ENCODE measurements around the gene CLSTN2.

Gene CLSTN2

GRCh38 chr3:139935016-139935865 lies at the start of gene CLSTN2:
TSS of gene CLSTN2 (plus strand) at chr3:139935185.
- DNase-seq (ENCODE audit: low read depth in 2 of 2) = no peak

DNA sequence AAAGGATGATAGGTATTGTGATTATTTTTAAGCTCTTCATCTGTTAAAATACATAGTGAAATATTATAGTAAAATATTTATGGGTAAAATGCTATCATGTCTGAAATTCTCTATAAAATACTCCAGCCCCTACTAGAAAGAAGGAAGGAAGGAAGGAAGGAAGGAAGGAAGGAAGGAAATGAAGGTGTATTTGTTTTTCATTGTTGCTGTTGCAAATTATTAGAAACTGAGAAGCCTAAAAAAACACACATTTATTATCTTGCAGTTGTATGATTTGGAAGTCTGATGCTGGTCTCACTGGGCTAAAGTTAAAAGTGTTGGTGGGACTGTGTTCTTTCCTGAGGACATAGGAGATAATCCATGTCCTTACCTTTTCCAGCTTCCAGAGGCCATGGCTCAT lies 47.6 kb upstream of the CLSTN2 start:
- DNase-seq (ENCODE audit: low read depth in 2 of 2) = no peak

DNA sequence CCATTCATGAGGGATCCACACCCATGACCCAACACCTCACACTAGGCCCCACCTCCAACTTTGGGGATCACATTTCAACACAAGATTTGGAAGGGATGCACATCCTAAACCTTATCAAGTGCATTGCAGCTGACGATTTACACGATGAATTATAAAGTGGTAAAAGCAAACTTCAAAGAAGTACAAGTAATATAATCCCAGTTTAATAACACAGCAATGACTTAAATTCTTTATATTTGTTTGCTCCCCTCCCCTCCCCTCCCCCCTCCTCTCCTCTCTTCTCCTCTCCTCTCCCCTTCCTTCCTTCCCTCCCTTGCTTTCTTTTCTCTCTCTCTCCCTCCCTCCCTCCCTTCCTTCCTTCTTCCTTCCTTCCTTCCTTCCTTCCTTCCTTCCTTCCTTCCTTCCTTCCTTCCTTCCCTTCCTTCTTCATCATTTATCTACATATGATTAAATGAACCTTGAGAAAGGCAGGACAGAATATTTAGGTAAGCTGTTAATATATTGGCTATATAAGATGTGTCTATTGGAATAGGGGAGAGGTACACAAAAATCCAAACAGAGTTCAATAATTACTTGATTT lies 46.3 kb upstream of the CLSTN2 start:
- DNase-seq (ENCODE audit: low read depth in 2 of 2) = no peak

DNA sequence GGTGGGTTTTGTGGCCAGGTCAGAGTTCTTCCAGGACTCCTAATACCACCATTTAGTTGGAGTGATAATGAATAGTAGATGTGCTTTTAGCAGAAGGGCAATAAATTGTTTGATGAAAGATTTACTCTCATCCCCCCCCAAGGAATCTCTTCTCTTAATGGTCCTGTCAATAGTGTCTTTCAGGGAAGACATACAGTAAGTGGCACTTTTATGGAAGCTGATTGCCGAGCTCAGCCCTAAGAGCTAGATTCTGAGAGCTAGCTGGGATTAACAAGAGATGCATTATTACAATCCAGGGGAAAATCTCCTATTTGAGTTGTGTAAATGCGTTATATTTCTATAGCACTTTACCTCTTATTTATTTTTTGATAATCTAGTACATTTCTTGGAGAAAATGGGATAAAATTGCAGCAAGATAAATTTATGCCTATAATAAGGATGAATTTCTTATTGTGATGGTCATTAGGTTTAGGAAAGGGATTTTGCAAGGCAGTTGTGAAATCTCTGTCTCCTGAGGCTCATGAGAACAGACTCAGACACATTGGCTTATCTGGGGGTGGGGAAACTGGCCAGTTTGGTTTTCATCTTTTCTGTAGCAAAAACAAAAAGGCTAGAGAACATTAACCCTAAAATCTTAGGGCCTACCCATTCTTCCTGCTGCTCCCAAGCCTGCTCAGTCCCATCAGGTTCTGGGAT lies 41.6 kb upstream of the CLSTN2 start:
- DNase-seq (ENCODE audit: low read depth in 2 of 2) = no peak

DNA sequence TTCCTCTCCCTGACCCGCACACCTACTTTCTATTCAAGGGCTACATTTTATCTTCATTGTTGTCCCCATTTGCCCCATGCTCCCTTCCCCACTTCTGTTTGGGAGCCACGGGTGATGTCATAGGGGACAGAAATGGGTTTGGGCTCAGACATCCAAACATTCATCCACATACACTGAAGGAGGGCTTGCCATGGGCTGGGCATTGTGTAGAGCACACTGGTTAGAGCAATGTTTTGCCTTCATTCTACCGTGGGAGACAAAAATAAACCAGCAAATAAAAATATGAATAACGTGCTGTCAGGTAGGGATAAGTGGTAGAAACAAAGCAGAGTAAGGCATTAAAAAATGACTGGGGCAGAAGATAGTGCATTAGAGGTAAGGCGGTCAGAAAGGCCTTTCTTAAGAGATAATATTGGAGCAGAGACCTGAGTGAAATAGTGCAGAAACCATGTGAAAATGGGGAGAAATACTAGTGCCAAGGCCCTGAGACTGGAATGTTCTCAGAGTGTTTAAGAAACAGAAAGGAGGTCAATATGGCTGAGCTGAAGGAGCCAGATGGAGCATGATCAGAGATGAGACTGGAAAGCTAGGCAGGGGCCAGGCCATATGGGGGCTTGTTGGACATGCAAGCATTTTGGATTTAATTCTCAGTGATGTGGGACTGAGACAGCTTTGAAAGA lies 40.9 kb upstream of the CLSTN2 start:
- DNase-seq (ENCODE audit: low read depth in 2 of 2) = no peak

GRCh38 chr3:139894643-139894989 lies 40.4 kb upstream of the CLSTN2 start:
- no peak for DNase-seq (ENCODE audit: low read depth in 2 of 2)

GRCh38 chr3:139897759-139898158 lies 37.2 kb upstream of the CLSTN2 start:
- DNase-seq (ENCODE audit: low read depth in 2 of 2) = no peak

DNA sequence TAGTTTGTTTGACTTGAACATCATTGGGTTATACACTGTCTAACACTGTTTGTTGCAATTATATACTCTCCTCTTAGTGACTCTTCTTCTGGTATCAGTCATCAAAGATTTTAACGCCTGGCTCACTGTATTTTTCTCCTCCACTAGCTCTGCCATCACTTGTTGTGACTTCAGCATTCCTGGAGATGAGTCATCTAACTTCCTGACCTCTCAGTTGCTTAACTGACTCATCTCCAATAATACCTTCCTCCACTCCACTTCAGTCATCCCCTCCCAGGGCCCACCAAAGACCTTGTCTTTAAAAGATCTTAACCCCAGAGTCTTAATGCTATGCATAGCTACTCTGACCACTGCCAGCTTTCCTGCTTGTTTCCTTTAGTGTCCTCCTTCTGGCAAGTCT lies 28.6 kb upstream of the CLSTN2 start:
- no peak for DNase-seq (ENCODE audit: low read depth in 2 of 2)

- DNase-seq (ENCODE audit: low read depth in 2 of 2) = no peak
These were observed 25.2 kb upstream of the CLSTN2 start for GRCh38 chr3:139909811-139910210.

- DNase-seq (ENCODE audit: low read depth in 2 of 2) = no peak
These were observed 18.7 kb upstream of the CLSTN2 start for GRCh38 chr3:139916271-139916670.

GRCh38 chr3:139917226-139917785 lies 17.7 kb upstream of the CLSTN2 start:
- DNase-seq (ENCODE audit: low read depth in 2 of 2) = no peak

GRCh38 chr3:139928708-139929505 lies 6.1 kb upstream of the CLSTN2 start:
- DNase-seq (ENCODE audit: low read depth in 2 of 2) = no peak

DNA sequence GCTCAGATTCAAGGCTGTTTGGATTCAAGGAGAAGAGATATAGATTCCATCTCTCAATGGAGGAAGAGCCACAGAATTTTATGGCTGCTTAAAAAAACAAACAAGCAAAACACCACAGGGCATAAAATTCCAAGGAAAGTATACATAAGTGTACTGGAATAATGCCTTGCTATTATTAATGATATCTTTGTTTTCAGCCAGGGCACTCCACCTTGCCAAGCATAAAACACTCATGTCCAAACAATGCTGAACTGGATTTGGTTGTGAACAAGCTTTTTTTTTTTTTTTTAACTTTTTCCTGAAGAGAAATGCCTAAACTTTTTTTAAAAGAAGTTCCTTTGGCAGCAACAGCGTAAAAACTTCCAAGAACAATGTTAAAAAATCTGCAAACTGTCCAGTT lies 4.8 kb upstream of the CLSTN2 start:
- no peak for DNase-seq (ENCODE audit: low read depth in 2 of 2)

GRCh38 chr3:139933766-139934165 lies 1.2 kb upstream of the CLSTN2 start:
- no peak for DNase-seq (ENCODE audit: low read depth in 2 of 2)

GRCh38 chr3:139934613-139935015 lies 371 bp upstream of the CLSTN2 start:
- DNase-seq (ENCODE audit: low read depth in 2 of 2) = no peak

DNA sequence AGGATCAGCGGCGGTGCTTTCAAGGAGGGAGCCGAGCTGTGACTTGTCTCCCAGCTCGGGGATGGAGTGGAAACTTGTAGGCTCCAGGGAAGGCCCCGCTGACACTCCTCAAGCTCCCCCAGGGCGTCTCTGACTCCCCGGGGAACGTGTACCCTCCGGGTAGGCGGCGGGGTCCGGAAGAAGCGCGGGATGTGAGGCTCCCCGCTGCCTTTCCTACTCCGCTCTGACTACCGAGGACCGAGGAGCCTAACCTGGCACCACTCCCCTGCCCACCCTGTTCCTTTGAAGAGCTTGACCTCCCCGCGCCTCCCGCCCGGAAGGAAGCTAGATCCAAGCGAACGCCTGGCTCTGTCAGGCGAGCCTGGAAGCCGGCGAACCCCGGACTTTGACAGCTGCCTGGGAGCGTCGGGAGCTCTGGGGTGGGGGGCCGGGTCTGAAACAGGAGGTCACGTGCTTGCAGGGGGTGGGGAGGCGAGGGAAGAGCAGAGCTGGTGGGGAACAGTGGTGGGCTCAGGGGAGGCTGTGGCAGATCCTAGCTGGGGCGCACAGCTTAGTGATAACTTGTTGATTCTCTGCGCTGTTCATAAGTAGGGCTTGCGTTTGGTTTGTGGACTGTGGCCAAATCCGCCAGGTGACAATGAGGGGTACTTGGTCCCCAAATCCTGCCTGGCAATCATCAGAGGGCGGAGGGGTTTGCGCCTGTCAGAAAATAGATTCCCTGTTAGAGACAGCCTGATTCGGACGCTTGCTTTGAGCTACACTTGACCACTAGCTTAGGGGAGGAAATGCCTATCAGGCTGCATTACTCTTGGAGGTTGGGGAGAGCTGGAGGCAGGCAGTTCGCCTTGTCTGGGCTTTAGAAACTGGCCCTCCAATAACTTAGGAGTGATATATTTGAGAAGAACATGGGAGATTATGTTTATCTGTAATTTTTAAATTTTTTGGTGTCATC lies 1.2 kb downstream of the CLSTN2 start:
- no peak for DNase-seq (ENCODE audit: low read depth in 2 of 2)

DNA sequence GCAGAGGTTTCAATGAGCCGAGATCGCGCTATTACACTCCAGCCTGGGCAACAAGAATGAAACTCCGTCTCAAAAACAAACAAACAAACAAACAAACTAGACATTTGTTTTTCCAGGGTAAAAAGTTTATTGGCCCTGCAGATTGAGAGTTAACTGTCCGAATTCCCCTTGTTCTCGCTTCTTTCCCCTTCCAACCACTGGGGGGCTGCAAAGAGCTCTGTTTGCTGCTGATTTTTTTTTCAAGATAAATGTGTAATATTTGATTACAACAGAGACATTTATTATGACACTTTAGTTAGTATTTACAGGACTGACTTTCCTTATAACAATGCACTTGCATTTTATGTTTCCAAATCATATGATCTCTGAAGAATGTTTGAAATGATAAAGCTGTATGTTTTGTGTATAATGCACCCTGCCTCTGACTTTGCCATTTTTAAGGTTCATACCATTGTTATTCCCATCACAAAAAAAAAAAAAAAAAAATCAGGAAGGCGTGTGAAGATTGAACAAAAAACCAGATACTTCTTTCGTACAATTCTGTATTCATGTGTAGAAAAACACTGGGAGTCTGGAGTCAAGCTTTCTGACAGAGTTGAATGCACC lies 2.8 kb downstream of the CLSTN2 start:
- no peak for DNase-seq (ENCODE audit: low read depth in 2 of 2)

GRCh38 chr3:139939681-139940190 lies 4.8 kb downstream of the CLSTN2 start:
- DNase-seq (ENCODE audit: low read depth in 2 of 2) = no peak

DNA sequence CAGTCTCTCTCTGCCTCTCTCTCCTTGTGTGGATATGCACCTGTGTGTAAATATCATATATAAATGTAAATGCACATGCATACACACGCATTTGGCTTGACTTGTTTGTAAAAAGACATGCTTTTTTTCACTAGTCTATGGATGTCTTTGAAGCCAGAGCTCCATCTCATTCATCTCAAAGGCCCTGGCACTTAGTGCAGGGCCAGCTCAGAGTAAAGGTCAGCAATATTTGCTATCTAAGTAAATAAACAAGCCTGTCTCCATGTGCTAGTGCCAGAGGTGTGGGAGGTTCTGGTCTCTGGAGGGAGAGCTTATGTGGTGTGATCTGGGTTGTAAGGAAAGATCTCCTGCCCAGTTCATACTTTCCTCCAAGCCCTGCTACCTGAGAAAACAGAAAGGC lies 5.6 kb downstream of the CLSTN2 start:
- no peak for DNase-seq (ENCODE audit: low read depth in 2 of 2)

Data from stimulated activated CD8-positive, alpha-beta memory T cell treated with anti-CD3 and anti-CD28 coated beads, Interleukin-7, amount 100 ng/mL, for 4 hours (primary cell).